NCI-H1436 (cell line): ENCODE results near the gene ATRN.

Experiments used
- DNase-seq: peaks from one replicate; lab custom pipeline; 2025; lab: John Stamatoyannopoulos, UW

ATRN gene

DNA sequence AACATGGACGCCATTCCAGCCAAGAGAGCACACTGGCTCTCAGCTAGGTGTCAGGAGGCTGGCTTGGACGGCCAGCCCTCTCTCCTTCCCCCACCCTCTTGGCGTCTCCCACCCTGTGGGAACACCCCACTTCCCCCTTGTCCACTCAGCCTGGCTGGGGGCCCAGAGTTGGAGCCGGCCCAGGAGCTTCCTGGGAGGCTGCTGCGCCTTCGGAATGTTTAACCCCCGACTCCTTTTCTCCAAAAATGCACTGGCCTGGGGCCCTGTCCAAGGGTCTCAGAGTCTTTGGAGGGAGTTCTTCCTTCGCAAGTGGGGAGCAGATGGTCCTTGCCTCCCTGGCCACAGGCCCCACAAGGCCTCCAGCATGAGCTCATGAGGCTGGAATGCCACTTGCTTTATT, 206.9 kb downstream of the ATRN start:
- no peak for DNase-seq

GRCh38 chr20:3678198-3678597, 207.4 kb downstream of the ATRN start:
- DNase-seq: no peak

DNA sequence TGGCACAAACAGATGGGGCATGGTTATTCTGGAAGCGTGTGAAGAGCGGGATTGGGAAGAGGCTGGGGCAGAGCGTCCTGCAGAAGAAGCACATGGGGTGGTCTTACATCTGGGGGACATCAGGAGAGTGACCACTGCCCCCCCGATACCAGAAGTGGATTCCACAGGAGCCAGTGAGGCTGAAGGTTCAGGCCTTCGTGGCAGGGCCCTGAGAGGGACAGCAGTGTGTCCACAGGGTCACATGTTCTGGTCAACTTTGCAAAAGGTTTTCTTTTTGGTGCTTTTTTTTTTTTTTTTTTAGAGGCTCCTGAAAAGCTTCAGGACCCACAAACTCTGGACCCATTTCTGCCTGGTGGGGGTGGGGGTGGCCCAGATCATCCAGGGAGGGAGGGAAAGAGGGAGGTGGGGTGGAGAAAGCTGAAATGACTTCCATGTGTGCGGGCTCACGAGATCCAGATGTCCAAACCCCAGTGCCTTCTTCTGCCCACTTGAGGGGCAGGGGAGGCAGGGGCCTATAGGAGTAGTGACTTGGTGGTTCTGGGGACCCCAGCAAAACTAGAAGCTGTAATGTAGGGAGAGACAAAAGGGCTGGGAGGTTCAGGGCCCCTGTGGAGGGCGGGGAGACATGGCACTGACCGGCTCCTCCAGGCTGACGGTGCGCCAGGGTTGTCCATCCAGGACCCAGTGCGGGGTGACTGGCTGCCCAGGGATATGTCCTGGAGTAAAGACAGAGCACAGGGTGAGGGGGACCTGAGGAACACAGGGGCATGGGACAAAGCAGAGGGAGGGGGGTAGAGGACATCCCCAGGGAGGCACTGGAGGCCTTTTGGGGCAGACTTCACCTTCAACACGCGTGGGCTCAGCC, 208.3 kb downstream of the ATRN start:
- DNase-seq: no peak

- no peak for DNase-seq
Measured at GRCh38 chr20:3679749-3680700, 209.2 kb downstream of the ATRN start.

GRCh38 chr20:3680701-3681351, 210.0 kb downstream of the ATRN start:
- no peak for DNase-seq

DNA sequence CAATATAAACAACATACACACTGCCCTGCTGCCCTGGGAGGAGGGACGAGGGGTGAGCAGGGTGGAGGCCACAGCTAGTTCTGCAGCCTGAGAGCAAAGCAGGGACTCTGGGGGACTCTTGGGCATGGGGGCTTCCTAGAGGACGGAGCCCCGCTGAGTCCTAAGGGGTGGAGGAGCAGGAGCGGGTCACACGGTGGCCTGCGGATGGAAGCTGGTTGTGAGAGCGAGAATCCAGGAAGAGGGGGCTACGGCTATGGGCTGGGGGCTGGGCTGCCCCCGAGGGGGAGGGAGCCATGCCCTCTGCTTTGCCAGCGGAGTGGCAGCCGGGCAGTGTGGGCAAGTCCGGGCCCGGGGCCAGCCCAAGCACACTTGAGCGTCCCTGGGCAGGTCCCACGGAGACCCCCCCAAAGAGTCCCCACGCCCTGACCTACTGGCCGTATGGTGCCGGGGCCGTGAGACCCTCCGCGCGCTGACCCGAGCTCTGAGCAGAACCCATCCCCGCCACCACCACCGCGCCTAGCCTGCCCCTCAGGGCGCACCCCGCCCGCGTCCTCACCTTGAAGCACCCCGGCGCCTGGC, 210.6 kb downstream of the ATRN start:
- no peak for DNase-seq

GRCh38 chr20:3681931-3682781, 211.3 kb downstream of the ATRN start, which contains the start of gene ADAM33:
Gene ADAM33, minus strand, starts transcription at chr20:3682010. Its CDS starts 6 bp downstream, at chr20:3682004.
- DNase-seq: no peak

GRCh38 chr20:3685341-3685740, 214.5 kb downstream of the ATRN start:
- no peak for DNase-seq

GRCh38 chr20:3686421-3686820, 215.6 kb downstream of the ATRN start:
- no peak for DNase-seq

DNA sequence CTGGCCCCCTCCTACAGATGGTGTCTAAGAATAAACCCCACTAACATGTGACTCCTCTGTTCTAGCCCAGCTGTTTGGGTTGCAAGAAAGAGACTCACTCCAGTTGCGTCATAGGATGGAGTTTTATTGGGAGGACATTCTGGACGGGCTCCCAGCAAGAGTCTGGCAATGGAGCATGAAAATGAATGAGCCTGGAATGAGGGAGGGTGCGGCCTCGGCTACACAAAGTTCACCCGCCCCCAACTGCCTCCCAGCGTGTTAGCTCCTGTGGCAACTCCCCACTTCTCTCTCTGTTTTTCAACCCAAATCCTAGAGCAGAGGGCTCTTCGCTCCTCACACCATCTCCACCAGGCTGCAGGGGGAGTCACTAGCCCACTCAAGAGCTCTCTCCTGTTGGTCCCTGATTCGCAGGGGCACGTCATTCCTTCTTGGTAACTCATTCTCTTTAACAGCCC, 216.1 kb downstream of the ATRN start:
- no peak for DNase-seq

- DNase-seq: no peak
Measured at GRCh38 chr20:3687655-3688054, 216.8 kb downstream of the ATRN start.

GRCh38 chr20:3689978-3690377, 219.2 kb downstream of the ATRN start:
- no peak for DNase-seq

GRCh38 chr20:3690413-3690812, 219.6 kb downstream of the ATRN start:
- DNase-seq: no peak

GRCh38 chr20:3691306-3691705, 220.5 kb downstream of the ATRN start:
- DNase-seq: no peak

- DNase-seq: no peak
Measured at GRCh38 chr20:3691897-3692296, 221.1 kb downstream of the ATRN start.

- no peak for DNase-seq
Measured at GRCh38 chr20:3692706-3693294, 222.0 kb downstream of the ATRN start.

- no peak for DNase-seq
Measured at GRCh38 chr20:3693376-3693775, 222.6 kb downstream of the ATRN start.

DNA sequence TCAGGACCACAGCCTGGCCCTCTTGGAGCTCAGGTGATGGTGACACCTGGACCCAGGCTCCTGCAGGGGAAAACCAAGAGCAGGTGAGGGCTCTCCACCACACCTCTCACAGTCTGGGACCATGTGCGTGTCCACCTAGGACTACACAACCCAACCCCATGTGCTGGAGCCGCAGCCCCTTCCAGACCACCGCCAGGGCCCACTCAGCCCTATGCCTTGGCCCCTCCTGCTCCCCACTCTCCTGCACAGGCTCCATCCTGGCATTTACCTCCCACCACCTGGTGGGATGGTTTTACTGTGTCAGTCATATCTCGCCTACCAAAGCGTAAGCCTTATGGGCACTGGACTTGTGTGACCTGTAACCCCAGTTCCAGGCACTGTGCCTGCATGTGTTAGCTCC, 224.0 kb downstream of the ATRN start:
- DNase-seq: no peak

- DNase-seq: no peak
Measured at GRCh38 chr20:3696200-3696599, 225.4 kb downstream of the ATRN start.
